ENCODE measurements around the gene AP1S2. TPM values are rescaled to one million over a fixed set of nuclear protein-coding genes. Genes with fewer than 3 reads are reported as not detected.

The AP1S2 gene
- total RNA-seq, 1 experiment from 2014 or later: 367 TPM

DNA sequence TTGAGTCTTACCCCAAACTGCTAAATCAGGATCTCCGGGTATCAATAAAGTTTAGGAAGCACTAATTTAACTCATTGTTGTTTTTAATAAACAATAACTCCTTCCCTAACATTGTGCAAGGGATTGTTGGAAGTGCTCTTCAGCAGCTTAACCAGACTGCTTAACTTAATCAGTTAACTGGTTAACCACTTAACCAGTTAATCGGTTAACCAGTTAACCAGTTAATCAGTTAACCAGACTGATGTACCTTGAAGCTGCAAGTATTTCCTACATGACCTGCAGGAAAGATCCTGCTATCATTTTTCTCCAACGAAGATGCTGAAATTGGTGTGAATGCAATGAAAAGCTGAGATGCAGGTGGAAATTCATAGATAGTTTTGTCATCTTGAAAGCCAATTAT is 40.1 kb upstream of the AP1S2 start:
- peaks cover 17 to 18% of the 10 kb centered on the region in 2 experiments for H3K9me3 Mint-ChIP-seq
- Histone ChIP-seq H3K79me1 (ENCODE audit: insufficient read depth, low read depth, low read length, poor library complexity, severe bottlenecking) (no peaks in the 10 kb centered on the region), H2BK5ac (ENCODE audit: insufficient read length, low read length) (no peak overlapping the region), H3K23ac (ENCODE audit: insufficient read length, low read depth, low read length) (no peak overlapping the region), H4K91ac (ENCODE audit: insufficient read length, low read depth, low read length) (no peak overlapping the region), H3K9me3 (ENCODE audit: control insufficient read depth, low read depth, low read length) (no peaks in the 10 kb centered on the region), H3T11ph (ENCODE audit: low read length) (no peak overlapping the region), H3K56ac (ENCODE audit: insufficient read length, low read depth, low read length) (no peak overlapping the region), H2BK12ac (ENCODE audit: insufficient read length, low read depth, low read length) (no peak overlapping the region), H2BK20ac (ENCODE audit: low read depth, low read length, poor library complexity, severe bottlenecking) (no peak overlapping the region), H4K20me1 (ENCODE audit: control insufficient read depth, insufficient read depth, insufficient read length) (no peaks in the 10 kb centered on the region), H3K23me2 (ENCODE audit: insufficient read length, low read depth, low read length, poor library complexity, severe bottlenecking) (no peaks in the 10 kb centered on the region), H2BK120ac (ENCODE audit: low read depth, low read length, poor library complexity, severe bottlenecking) (no peak overlapping the region), H4K8ac (replicated peaks; ENCODE audit: insufficient read length, low read depth, low read length) (no peak overlapping the region), H3K4me1 (ENCODE audit: insufficient read depth, low read length) (peaks cover 11% of the 10 kb centered on the region; the same call in 1 of the 2 replicates), H3K27ac (ENCODE audit: insufficient read length, low read depth, low read length) (no peak overlapping the region), H3K27me3 (ENCODE audit: insufficient read depth, low read length) (no peaks in the 10 kb centered on the region), H3K18ac (ENCODE audit: insufficient read length, low read depth, low read length) (no peak overlapping the region), H2AFZ (ENCODE audit: low read length) (no peak overlapping the region), H3K14ac (ENCODE audit: insufficient read depth, low read length) (no peak overlapping the region), H3K4ac (ENCODE audit: low read depth, low read length) (no peak overlapping the region), H3K79me2 (ENCODE audit: insufficient read depth, low read length) (no peaks in the 10 kb centered on the region), H3K9ac (ENCODE audit: extremely low read depth, insufficient read length, low read length) (no peak overlapping the region), H4K5ac (ENCODE audit: insufficient read length, low read depth, low read length) (no peak overlapping the region), H2BK15ac (ENCODE audit: low read depth, low read length) (no peak overlapping the region), H2AK5ac (ENCODE audit: insufficient read length, low read length) (no peak overlapping the region), H3K4me2 (ENCODE audit: insufficient read depth, insufficient read length, low read length) (no peak overlapping the region)
- no peak overlapping the region for H3K27ac Mint-ChIP-seq
- no peak for DNase-seq
- TF ChIP-seq, protein P1, sequence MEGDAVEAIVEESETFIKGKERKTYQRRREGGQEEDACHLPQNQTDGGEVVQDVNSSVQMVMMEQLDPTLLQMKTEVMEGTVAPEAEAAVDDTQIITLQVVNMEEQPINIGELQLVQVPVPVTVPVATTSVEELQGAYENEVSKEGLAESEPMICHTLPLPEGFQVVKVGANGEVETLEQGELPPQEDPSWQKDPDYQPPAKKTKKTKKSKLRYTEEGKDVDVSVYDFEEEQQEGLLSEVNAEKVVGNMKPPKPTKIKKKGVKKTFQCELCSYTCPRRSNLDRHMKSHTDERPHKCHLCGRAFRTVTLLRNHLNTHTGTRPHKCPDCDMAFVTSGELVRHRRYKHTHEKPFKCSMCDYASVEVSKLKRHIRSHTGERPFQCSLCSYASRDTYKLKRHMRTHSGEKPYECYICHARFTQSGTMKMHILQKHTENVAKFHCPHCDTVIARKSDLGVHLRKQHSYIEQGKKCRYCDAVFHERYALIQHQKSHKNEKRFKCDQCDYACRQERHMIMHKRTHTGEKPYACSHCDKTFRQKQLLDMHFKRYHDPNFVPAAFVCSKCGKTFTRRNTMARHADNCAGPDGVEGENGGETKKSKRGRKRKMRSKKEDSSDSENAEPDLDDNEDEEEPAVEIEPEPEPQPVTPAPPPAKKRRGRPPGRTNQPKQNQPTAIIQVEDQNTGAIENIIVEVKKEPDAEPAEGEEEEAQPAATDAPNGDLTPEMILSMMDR (conservative IDR thresholded peaks at IDR 0.05): no peak
- H3K4me3 Mint-ChIP-seq: no peak overlapping the region
- WGBS (ENCODE audit: extremely low coverage, insufficient read length, low lambda C conversion rate): no CpG with 5 or more reads among the region's 3 CpGs
- H3K27me3 Mint-ChIP-seq (ENCODE audit: low read depth): no peaks in the 10 kb centered on the region
- H3K36me3 Mint-ChIP-seq (ENCODE audit: insufficient read depth in 1 of 3, low read depth in 3 of 3): peaks cover 7 to 29% (median 12%) of the 10 kb centered on the region in 3 experiments; a peak in 5 of 7 replicates
- H3K4me1 Mint-ChIP-seq: peaks cover 36 to 38% of the 10 kb centered on the region in 2 experiments
